ENCODE data around the gene NEURL1.
"Not testable (repeated sequence)": the region's sequence is repeated elsewhere in the genome, so short reads cannot be mapped to it uniquely, and the experiment has no call there.

NEURL1 gene

DNA sequence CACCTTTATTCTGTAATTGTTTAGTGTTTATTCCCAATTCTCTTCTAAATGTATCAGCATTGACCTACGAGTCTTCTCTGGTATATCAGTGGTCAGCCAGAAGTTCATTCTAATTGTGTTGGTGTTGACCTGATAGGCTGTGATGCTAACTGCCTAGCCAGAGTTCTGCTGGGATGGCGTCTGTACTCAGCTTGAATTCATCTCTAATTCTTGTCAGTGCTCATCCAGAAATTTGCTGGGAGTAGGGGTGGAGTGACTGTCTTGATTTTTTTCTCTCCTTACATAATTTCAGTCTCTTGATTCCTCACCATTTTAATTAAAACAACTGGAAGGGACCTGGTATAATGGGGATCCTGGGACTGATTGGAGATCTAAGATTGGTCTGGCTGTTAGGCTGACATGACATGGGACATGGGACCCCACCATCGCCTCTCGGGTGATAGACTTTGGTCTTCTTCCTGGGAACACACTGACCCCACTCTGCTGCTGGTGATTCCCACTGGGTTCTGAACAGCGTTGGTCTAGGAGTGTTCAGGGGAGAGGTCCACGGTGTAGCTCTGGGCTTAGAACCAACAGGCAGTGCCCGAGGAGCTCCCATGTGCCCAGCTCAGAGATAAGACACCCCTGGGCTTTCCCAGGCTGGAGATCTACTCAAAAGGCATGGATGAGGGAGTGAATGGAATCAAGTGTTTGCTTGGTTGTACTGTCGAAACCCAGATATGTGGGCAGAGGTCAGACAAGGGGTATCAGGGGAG is 3.8 kb downstream of the NEURL1 start:
- DNase-seq, result no peak

DNA sequence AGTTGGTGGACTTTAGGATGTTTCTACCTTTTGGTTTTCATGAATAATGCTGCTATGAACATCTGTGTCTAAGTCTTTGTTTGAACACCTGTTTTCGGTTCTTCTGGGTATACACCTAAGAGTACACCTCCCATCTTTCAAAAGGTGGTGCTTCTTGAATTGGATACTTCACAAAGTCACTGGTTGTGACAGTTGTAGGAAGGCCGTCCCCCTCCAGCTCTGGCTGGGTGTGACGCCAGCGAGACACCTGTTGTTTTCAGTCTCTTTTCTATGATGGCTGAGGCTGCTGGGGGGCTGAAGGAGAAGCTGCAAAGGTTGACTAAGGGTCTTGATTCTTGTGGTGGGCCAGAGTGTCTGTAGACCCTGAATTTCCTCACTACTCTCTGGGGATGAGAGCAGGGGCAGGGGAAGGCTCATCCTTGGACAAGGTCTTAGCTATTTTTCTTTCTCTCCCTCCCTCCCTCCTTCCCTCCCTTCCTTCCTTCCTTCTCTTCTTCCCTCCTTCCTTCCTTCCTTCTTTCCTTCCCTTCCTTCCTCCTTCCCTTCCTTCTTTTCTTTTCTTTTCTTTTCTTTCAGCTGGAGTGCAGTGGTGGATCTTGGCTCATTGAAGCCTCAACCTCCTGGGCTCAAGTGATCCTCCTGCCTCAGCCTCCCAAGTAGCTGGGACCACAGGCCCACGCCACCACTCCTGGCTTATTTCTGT is 5.6 kb downstream of the NEURL1 start:
- DNase-seq, result no peak

DNA sequence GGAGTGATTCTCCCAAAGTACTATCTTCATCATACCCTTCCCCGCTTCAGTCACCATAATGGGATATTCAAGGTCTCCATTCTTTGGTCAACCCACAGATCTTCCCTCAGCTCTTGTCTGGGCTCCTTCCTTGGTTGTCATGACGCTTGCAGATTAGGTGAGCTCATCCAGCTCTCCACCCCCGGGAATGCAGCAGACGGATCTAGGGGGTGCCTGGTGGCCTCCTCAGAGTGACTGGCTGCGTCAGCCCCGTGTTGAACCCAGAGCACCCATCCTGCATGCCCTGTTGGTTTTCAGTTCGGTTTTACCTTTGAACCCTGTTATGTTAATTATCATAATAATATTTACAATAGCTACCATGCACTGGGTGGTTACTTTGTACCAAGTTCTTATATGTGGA is 6.4 kb downstream of the NEURL1 start:
- DNase-seq, result no peak

DNA sequence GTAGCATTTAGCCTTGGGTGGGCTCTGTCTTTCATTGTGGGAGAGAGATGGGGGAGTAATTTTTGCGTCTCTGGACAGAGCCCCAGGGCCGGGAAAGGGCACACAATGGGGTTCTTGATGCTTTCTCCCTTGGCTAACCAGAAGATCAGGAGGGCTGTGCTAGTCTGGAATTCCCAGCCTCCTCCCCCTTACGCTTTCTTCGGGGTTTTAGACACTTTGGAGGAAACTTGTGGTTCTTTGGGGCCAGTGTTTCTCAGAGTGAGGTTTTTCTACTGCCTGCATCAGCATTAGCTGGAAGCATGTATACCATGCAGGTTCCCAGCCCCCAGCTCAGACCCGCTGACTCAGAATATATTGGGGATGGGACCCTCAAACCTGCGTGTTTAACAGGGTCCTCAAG is 7.0 kb downstream of the NEURL1 start:
- DNase-seq, result no peak

DNA sequence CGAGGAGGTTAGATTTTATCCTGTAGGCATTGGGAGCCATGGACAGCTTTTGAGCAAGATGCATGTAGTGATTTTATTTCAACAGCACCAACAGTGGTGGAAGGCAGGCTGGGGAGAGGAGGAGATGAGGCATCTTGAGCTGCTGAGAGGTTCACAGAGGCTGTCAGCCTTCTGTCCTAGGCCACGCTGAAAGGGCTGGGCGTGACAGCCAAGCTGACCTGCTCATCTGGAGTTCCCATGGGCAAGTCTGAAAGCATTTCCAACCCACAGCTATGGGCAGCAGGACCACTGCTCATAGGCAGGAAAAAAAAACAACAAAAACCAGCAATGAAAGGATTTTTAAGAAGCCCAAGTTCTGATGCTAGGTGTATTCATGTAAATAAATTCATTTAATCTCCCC is 7.7 kb downstream of the NEURL1 start:
- DNase-seq, result no peak

DNA sequence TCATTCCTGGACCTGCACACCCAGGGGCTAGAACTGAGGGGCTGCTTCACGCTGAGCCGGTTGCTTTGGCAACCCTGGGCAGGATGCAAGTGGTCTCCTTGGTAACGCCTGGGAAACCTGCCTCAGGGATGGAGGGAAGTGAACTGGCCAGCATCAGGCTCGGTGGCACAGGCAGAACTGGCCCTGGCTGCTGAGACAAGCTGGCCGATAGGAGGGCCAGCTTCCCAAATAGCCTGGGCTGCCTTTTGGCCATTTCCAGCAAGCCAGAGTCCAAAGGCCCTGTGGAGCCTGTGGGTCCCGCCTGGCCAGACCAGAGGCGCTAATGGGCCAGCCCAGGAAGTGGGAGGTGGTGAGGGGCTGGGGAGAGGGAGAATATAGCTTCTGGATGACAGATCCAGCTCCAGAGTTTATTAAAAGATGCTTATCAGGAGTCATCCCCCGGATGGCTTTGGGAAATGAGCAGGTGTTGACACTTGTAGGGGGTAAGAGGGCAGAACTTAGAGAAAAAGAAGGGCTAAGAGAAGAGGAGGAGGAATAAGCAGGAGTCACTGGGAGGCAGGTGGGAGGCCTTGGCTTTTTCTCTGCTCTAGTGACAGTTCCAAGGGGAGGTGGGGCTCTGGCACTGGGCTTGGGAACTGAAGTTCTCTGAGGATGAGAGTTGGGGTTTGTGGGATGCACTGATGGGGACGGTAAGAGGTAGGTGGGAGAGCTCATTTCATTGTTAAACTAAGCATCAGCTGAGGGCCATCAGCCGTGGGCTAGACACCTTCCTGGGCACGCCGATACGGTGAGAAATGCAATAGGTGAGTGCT is 9.6 kb downstream of the NEURL1 start:
- DNase-seq, result no peak

DNA sequence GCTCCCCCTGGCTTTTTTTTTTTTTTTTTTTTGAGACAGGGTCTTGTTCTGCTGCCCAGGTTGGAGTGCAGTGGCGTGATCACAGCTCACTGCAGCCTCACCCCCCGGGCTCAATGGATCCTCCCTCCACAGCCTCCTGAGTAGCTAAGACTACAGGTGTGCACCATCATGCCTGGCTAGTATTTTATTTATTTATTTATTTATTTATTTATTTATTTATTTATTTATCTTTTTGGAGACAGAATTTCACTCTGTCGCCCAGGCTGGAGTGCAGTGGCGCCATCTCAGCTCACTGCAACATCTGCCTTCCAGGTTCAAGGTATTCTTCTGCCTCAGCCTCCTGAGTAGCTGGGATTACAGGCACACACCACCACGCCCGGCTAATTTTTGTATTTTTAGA is 10.3 kb downstream of the NEURL1 start:
- not testable (repeated sequence) for DNase-seq

DNA sequence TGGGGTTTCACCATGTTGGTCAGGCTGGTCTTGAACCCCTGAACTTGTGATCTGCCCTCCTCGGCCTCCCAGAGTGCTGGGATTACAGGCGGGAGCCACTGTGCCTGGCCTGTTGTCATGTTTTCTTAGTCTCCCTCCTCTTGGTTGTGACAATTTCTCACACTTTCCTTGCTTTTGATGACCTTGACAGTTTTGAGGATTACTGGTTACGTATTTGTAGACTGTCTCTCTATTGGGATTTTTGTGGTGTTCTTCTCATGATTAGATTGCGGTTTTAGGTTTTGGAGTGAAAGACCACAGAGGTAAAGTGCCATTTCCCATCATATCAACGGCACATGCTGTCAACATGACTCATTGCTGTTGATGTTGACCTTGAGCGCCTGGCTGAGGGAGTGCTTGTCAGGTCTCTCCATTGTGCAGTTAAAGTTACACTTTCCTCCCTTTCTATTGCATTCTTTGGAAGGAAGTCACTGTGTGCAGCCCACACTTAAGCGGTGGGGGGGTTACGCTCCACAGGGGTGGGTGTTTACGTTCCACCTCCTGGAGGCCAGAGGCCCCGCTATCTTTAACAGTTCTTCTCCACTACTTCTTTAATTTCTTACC is 10.8 kb downstream of the NEURL1 start:
- DNase-seq, result peak; percentile 20

DNA sequence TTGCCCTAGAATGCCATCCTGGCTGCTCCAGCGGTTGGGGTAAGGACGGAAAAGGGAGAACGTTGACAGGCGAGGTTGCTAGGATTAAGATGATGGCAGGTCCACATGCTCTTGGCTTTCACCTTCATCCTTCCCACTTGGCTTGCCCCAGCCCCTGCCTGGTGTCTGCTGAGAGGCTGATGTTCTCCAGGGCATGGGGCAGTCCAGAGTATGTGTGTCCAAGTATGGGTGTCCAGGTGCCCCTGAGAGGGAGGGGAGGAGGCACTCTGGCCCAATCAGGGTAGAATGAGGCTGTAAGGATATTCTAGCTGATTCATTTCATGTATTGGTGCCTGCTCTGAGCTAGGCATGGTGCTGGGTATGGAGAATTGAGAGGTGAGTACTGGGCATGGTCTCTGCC is 12.6 kb downstream of the NEURL1 start:
- DNase-seq, result no peak

DNA sequence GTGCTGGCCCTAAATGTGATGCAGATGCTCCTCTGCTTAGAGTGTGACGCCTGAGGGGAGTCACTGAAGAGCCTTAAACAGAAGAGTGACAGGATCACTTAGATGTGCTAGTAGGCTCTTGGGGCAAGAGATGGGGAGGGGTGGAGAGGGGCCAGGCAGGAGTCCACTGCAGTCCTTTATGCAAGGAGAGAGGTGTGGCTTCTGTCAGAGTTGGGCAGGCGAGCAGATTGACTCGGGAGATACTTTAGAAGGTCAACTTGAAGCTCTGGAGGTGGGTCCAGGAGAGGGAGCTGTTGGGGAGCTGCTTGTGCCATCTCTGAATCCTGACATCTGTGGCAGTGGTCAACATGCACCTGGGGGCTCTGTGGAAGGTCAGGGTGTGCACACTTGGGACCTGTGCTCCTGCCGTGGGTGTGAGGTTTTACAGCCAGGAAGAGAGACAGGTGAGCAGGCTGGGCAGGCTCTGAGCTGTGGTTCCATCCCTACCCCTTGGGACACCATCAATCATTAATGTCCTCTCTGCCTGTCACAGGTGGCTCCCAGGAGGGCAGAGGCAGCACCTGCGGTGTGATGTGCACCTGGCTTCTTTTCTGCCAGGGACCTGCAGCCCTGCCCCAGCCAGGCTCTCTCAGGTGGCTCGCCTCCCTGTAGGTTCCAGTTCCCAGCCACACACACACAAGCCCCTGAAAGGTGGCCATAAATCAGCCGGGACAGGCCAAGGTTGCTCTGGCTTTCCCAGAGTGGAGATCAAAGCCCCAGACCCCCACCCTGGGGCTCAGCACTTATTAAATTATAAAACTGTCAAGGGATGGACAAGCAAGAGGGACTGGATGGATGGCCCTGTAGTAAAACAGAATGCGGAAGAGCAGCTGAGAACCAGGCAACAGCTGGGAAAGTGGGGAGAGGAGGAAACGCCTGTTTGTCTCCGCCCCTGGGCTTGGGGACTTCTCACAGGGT is 14.0 kb downstream of the NEURL1 start:
- DNase-seq, result no peak

DNA sequence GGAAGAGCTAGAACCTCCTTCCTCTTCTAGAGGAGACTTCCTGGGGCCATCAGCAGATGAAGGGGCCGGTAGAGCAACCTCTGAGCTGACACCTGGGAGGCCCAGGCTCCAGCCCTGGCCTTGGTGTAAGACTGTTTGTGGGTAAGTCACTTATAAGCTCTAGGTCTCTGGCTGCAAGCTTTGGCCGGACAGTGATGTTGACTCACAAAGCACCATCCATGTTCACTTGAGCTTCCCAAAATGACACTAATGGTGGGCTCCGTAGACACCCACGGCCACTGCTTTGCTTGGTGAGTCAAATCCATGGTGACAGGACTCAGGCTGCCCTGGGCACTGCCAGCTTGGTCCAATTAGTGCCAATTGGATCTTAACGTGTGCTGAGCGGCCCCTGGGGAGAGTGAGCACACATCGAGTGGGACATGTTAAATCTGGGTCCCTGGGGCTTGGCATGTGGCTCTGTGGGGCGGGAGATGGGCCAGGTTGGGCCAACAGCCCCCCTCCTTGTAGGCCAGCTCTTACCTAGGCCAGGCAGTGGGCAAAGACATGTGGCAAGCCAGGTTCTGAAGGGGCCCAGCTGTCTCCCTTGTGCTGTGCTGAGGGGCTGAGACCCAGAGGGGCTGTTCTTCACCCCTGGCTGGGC is 16.7 kb downstream of the NEURL1 start:
- no peak for DNase-seq

DNA sequence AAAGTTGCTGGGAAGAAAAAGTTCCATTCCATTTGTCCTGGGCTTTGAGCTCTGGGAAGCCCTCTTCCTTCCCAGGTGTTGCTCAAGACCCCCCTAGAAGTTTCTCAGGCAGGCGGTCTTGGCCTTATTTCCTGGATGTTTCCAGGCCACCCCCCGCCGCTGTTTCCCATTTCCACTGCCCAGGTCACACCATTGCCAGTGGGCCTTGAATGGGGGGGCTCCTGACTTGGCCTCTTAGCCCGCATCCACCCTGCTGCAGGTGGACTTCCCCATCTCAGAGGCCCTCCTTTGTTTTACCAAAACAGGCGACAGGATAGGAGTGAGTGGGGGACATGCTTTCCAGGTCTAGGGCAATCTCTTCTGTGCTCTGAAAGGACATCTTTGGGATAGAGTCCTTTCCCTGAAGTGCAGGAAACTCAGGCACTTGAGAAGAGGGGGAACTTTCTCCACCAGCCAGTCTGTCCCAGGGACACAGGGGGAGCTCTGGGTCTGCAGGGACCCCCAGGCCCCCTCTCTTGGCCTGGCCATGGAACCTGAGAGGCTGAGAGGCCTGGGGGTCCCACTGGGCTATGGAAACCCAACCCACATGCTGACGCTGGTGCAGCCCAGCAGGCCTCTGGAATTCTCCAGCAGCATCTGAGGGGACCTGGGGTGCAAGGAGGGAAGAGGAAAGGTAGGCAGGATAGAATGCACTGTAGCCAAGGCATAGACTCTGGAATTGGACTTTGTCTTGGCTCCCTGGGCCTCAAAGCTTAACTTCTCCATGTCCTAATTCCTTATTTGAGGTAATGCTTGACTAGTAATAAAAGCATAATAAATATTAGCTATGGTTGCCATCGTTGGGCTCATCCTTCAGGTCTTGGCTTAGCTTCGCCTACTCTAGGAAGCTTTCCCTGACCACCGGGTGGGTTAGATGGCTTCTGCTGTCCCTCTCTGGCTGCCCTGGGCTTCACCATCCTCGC is 17.6 kb downstream of the NEURL1 start:
- no peak for DNase-seq

DNA sequence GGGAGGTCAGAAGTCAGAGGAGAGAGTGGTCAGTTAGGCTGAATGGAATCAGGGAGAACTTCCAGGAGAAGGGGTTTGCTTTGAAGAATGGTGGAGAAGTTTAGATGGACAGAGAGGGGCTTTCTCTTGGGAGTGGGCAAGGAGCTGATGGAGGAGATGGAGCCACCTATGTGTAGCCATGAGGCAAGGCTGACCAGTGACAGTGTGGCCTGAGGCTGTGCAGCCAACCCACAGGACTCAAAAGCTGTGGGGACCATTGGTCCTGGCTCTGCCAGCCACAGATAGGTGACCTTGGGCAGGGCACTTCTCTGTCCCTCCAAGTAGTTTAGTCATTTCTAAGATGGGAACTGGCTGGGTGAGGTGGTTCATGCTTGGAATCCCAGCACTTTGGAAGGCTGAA is 18.7 kb downstream of the NEURL1 start:
- DNase-seq, result no peak

DNA sequence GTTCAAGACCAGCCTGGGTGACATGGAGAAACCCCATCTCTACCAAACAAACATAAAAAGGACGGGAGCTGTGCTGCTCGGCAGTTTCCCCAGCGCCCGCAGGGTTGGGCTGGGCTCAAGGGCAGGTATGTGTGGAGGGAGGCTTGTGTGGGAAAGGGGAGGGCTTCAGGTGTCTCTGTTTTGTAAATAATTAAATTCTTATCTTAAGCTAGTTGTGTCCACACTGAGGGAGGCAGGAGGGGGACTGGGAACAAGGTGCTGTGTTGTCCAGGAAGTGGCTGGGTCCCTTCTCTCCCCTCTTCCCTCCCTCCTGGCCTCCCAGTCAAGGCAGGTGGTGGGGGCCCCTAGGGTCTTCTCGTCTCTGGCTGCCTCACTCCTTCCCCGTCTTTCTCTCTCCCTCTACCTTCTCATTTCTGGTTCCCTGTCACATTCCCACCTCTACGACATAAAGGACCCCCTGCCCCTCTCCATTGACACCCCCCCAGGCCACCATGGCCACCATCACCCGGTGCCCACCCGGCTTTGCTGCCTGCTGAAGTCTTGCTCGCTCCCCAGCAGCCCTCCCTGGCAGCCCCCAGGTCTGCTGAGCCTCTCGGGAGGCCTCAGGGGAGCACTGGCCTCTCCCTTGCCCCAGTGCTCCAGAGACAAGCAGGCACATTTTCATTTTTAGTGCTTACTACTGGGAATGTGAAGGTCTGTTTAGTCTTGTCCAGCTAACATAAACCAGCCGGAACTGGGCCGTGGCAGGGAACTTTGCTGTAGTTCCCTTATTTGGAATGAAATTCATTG is 19.3 kb downstream of the NEURL1 start:
- no peak for DNase-seq

DNA sequence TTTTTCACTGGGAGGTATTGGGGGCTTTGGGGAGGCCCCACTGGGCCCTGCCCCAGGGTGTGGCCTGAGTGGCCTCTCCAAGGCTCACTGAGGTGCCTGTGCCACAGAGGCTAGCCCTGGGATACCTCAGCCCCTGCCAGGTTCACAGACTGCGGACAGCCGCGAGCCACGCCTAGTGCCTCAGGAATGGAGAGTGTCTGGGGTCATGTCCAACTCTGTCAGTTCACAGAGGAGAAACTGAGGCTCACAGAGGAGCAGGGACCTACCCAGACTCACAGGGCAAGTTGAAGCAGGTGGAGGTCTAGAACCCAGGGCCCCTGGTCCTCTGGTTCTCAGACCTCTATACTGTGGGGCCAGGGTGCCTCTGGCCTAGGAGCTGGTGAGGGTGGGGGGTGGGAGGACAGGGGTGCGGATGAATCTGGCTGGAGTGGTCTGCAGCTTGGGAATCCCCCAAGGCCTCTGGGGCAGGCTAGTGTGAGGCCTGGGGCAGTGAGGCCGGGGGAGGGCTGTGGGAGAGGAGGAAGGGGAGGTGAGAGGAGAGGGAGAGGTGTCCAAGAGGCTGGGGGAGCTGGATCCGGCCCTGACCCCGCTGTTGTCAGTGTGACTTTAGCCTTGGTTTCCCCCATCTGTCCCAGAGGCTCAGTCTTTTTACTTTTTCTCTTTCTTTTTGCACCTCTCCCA is 20.0 kb downstream of the NEURL1 start:
- no peak for DNase-seq

DNA sequence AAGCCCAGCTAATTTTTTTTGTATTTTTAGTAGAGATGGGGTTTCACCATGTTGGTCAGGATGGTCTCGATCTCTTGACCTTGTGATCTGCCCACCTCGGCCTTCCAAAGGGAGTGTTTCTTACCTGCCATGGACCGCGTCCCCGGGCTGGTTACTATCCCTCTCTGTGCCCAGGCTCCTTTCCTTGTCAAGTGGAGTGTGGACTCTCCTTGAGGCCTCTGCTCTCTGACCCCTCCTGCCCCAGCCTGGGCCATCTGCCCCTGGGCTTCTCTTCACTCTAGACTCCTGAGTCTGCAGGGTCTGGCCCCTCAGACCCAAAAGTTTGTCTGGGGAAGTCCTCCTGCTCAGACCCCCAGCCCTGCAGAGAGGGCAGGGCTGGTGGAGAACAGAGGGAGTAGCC is 20.7 kb downstream of the NEURL1 start:
- no peak for DNase-seq

DNA sequence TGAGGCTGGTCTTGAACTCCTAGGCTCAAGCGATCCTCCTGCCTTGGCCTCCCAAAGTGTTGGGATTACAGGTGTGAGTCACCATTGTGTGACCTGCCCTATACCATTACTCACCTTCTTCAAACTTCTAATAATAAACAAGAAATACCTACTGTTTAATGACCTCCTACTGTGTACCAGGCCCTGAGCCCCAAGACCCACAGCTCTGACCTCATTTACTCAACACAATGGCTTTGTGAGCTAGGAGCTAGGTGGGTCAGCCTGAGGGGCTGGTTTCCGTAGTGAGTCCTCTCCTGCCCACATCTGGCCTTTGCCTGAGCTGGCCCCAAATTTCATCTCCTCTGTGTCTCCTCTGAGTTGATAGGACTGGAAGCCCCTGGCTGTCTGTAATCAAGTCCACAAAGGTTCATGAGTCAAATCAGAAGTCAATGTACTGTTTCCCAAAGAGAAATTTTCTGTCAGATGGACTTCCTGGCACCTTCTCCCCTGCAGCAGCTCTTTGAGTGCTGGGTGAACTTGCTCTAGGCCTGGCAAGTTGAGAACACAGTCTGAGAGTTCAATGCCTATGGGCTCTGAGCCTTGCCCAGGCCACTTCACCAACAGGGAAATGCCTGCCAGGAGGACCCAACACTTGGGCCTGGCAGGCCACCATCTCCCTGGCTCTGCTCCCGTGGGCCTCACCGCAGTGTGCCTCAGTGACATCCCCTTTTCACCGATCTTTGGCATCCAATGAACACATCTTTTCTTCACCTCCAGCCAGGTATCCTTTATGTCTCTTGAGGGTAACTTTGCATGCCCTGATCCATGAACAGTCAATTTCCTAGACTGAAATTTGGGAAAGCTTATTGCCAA is 24.0 kb downstream of the NEURL1 start:
- DNase-seq, result no peak

DNA sequence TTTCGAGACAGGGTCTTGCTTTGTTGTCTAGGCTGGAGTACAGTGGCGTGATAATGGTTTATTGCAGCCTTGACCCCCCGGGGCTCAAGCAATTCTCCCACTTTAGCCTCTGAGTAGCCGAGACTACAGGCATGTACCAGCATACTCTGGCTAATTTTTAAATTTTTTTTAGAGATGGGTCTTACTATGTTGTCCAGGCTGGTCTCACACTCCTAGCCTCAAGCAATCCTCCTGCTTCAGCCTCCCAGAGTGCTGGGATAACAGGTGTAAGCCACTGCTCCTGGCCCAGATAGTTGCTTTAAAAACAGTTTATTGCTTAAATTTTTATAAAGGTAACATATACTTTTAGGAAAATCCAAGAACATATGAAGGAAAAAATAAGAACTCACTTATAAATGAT is 26.3 kb downstream of the NEURL1 start:
- DNase-seq, result no peak
